ENCODE measurements around the gene NAP1L4. TPM values are rescaled to one million over a fixed set of nuclear protein-coding genes. Genes with fewer than 3 reads are reported as not detected.
A peak's percentile ranks its signal among the peaks of the same experiment; 100 is the strongest.
"Not testable (repeated sequence)": the region's sequence is repeated elsewhere in the genome, so short reads cannot be mapped to it uniquely, and the experiment has no call there.

The NAP1L4 gene
- total RNA-seq, 1 experiment from 2014 or later: 214 TPM

DNA sequence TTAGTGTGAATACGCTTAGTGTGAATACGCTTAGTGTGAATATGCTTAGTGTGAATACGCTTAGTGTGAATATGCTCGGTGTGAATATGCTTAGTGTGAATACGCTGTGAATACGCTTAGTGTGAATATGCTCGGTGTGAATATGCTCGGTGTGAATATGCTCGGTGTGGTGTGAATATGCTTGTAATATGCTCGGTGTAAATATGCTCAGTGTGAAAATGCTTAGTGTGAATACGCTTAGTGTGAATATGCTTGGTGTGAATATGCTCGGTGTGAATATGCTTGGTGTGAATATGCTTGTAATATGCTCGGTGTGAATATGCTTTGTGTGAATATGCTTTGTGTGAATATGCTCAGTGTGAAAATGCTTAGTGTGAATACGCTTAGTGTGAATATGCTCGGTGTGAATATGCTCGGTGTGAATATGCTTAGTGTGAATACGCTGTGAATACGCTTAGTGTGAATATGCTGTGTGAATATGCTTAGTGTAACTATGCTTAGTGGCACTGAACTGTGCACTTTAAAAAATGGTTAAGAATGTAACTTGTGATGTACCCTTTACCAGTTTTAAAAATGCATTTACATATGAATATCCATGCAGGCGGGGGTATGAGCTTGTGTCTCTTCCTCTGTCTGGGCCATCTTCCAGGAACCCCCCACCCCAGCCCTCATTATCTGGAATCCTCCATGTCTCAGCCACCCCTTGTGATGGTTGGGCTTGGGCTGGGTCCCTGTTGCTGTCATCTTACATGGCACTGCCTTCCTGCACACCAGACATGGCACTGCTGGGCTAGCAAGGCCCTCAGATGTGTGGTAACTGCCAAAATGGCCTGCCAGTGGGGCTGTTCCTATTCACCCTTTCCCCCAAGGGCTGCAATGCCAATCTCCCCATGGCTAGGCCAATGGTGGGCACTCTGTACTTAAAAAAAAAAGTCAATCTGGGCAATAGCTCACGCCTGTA is 53.4 kb downstream of the NAP1L4 start:
- peaks cover 23% of the 10 kb centered on the region for H3K4me1 ChIP-seq (replicated peaks)
- H3K27ac ChIP-seq; H3K27me3 ChIP-seq (replicated peaks); DNase-seq (ENCODE audit: low read depth in 1 of 2, low spot score in 2 of 2); H3K4me3 ChIP-seq: not testable (repeated sequence)
- peaks cover 36% of the 10 kb centered on the region for H3K36me3 ChIP-seq
- peaks cover 17% of the 10 kb centered on the region for H3K9me3 ChIP-seq (replicated peaks)

DNA sequence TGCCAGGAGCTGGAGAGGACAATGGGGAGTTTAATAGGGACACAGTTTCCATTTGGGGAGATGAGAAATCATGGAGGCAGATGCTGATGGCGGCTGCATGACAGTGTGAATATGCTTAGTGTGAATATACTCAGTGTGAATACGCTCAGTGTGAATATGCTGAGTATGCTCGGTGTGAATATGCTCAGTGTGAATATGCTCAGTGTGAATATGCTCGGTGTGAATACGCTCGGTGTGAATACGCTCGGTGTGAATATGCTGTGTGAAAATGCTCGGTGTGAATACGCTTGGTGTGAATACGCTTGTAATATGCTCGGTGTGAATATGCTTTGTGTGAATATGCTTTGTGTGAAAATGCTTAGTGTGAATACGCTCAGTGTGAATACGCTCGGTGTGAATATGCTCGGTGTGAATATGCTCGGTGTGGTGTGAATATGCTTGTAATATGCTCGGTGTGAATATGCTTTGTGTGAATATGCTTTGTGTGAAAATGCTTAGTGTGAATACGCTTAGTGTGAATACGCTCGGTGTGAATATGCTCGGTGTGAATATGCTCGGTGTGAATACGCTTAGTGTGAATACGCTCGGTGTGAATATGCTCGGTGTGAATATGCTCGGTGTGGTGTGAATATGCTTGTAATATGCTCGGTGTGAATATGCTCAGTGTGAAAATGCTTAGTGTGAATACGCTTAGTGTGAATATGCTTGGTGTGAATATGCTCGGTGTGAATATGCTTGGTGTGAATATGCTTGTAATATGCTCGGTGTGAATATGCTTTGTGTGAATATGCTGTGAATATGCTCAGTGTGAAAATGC is 54.3 kb downstream of the NAP1L4 start:
- not testable (repeated sequence) for H3K27me3 ChIP-seq (replicated peaks); H3K4me3 ChIP-seq; H3K27ac ChIP-seq; DNase-seq (ENCODE audit: low read depth in 1 of 2, low spot score in 2 of 2)
- Histone ChIP-seq H3K9me3 (replicated peaks) (peaks cover 17% of the 10 kb centered on the region), H3K4me1 (replicated peaks) (peaks cover 32% of the 10 kb centered on the region), H3K36me3 (peaks cover 27% of the 10 kb centered on the region)

DNA sequence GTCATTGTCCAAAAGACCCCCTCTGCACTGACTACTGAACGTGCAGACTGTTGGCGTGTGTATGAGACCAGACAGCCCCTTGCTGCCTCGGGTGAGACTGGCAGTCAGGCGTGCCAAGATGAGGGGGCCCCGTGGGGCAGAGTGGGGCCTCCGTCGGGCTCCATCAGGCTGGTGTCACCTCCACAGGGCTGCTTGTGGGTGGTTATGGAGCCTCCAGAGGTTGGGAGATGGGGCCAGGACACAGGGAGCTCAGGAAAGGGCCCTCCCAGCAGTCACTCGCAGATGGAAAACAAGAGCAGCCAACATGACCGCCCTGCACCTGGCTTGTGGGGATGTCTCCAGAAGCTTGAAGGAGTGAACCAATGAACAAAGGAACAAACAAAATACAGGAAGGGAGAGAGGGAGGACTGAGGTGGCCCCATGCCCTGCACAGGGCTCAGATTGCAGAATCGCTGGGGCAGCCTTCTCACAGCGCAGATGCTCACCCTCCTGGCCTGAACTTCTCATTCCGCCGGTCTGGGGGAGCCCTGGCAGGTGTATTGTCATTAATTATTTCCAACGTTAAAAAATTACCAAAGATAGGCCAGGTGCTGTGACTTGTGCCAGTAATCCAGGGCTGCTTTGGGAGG is 57.4 kb downstream of the NAP1L4 start:
- H3K9me3 ChIP-seq (replicated peaks): peaks cover 12% of the 10 kb centered on the region
- peaks cover 8% of the 10 kb centered on the region for H3K36me3 ChIP-seq
- H3K27ac ChIP-seq: no peak overlapping the region
- H3K4me1 ChIP-seq (replicated peaks): peaks cover 30% of the 10 kb centered on the region
- no peak for DNase-seq (ENCODE audit: low read depth in 1 of 2, low spot score in 2 of 2)
- no peak overlapping the region for H3K4me3 ChIP-seq
- H3K27me3 ChIP-seq (replicated peaks): no peaks in the 10 kb centered on the region

DNA sequence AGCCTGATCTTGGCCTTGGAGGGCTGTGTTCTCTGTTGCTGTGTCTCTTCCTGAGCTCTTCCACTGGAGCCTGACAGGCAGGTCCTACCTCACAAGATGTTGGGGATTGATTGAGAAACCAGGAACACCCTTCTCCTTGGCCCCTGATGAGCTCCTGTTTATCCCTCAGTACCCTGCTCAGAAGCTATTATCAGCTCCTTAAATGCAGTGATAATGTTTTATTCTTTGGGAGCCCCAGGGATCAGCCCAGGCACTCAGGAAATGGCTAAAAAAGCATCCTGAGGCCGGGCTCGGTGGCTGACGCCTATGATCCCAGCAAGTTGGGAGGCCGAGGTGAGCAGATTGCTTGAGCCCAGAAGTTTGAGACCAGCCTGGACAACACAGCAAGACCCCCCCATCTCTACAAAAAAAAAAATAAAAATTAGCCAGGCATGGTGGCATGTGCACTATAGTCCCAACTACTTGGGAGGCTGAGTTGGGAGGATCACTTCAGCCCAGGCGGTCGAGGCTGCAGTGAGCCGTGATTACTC is 58.0 kb downstream of the NAP1L4 start:
- no peak overlapping the region for H3K27ac ChIP-seq
- peaks cover 3% of the 10 kb centered on the region; the same call in 1 of the 2 replicates for H3K36me3 ChIP-seq
- DNase-seq (ENCODE audit: low read depth in 1 of 2, low spot score in 2 of 2): no peak
- no peak overlapping the region for H3K4me3 ChIP-seq
- H3K4me1 ChIP-seq (replicated peaks): peaks cover 35% of the 10 kb centered on the region
- H3K9me3 ChIP-seq (replicated peaks): peaks cover 5% of the 10 kb centered on the region
- H3K27me3 ChIP-seq (replicated peaks): no peaks in the 10 kb centered on the region

- no peak overlapping the region for H3K4me3 ChIP-seq
- H3K27ac ChIP-seq: peak overlapping the region; percentile 70
- H3K27me3 ChIP-seq (replicated peaks): no peaks in the 10 kb centered on the region
- H3K9me3 ChIP-seq (replicated peaks): peaks cover 2% of the 10 kb centered on the region; the same call in 1 of the 2 replicates
- H3K36me3 ChIP-seq: peaks cover 6% of the 10 kb centered on the region
- H3K4me1 ChIP-seq (replicated peaks): peaks cover 40% of the 10 kb centered on the region
- DNase-seq (ENCODE audit: low read depth in 1 of 2, low spot score in 2 of 2): peak; percentile 82 to 94
These were observed 58.6 kb downstream of the NAP1L4 start for GRCh38 chr11:2933375-2934020.

DNA sequence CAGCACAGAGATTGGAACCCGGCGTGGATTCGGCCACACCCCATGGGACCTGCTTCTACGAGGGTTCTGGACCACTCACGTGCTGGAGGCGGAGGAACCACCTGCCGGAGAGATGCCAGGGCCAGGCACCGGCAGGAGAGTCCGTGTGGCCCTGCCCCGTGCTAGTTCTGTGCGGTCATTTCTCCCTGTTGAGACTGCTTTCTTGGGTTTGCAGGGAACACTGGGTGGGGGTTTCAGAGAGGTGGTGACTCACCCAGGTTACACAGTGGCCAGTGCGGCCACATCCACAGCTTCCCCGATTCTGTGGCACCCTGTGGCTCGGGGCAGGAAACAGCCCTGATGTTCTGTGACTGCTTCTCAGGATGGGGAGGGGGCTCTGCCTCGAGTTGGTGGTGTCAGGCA is 59.3 kb downstream of the NAP1L4 start:
- H3K9me3 ChIP-seq (replicated peaks): peaks cover 2% of the 10 kb centered on the region; the same call in 1 of the 2 replicates
- H3K27ac ChIP-seq: peak overlapping the region; percentile 70
- DNase-seq (ENCODE audit: low read depth in 1 of 2, low spot score in 2 of 2): peak; percentile 73 to 84
- H3K4me1 ChIP-seq (replicated peaks): peaks cover 47% of the 10 kb centered on the region
- no peak overlapping the region for H3K4me3 ChIP-seq
- peaks cover 9% of the 10 kb centered on the region for H3K36me3 ChIP-seq
- no peaks in the 10 kb centered on the region for H3K27me3 ChIP-seq (replicated peaks)

GRCh38 chr11:2931771-2932738 is 60.1 kb downstream of the NAP1L4 start:
- Histone ChIP-seq H3K4me3 (no peak overlapping the region), H3K36me3 (peaks cover 15% of the 10 kb centered on the region), H3K27ac (peak overlapping the region; percentile 70; the same call in 1 of the 2 replicates), H3K9me3 (replicated peaks) (no peaks in the 10 kb centered on the region; the same call in 1 of the 2 replicates), H3K27me3 (replicated peaks) (no peaks in the 10 kb centered on the region), H3K4me1 (replicated peaks) (peaks cover 55% of the 10 kb centered on the region)
- no peak for DNase-seq (ENCODE audit: low read depth in 1 of 2, low spot score in 2 of 2)

DNA sequence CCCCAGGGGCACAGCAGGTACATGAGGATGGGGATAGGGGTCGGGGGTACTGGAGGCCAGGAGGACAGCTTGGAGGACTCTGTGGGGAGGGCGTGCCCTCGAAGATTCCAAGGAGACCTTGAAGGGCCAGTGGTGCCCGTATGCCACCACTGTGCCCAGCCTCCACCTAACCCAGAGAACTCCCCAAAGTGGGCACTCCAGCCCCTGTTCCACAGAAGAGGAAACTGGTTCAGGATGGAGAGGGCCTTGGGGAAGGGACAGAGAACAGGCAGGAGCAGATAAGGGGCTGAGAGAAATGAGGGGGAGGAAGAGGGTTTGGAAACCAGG is 60.7 kb downstream of the NAP1L4 start:
- Histone ChIP-seq H3K4me1 (replicated peaks) (peaks cover 55% of the 10 kb centered on the region), H3K36me3 (peaks cover 15% of the 10 kb centered on the region), H3K9me3 (replicated peaks) (no peaks in the 10 kb centered on the region), H3K27ac (no peak overlapping the region), H3K4me3 (no peak overlapping the region), H3K27me3 (replicated peaks) (no peaks in the 10 kb centered on the region)
- DNase-seq (ENCODE audit: low read depth in 1 of 2, low spot score in 2 of 2): no peak

- peaks cover 55% of the 10 kb centered on the region for H3K4me1 ChIP-seq (replicated peaks)
- peak overlapping the region; percentile 58 for H3K4me3 ChIP-seq
- H3K27me3 ChIP-seq (replicated peaks): no peaks in the 10 kb centered on the region
- H3K36me3 ChIP-seq: peaks cover 15% of the 10 kb centered on the region
- H3K9me3 ChIP-seq (replicated peaks): no peaks in the 10 kb centered on the region
- DNase-seq (ENCODE audit: low read depth in 1 of 2, low spot score in 2 of 2): no peak
- peak overlapping the region; percentile 72 for H3K27ac ChIP-seq
These were observed 61.3 kb downstream of the NAP1L4 start for GRCh38 chr11:2930704-2931419.

GRCh38 chr11:2929950-2930703 is 62.0 kb downstream of the NAP1L4 start:
- peaks cover 15% of the 10 kb centered on the region for H3K36me3 ChIP-seq

DNA sequence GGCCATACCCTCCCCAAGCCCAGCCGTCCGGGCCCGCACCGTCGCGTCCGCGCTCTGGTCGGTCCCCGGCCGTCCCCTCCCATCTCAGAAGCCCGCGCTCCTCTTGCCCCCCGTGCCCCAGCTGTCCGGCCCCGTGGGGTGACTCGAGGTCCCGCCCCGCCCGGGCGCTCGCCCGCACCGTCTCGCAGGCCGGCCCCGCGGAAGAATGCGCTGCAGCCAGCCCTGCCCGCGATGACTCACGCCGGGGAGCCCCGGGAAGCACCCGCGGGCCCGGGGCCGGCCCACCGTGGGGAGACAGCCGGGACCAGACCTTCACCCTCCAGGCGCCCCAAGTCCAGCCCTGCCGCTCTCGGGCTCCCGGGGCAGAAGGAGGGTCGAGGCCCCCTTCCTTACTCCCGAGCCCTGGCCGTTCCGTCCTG is 62.6 kb downstream of the NAP1L4 start:
- Histone ChIP-seq H3K27ac (peak overlapping the region; percentile 72), H3K4me3 (peak overlapping the region; percentile 58), H3K36me3 (peaks cover 15% of the 10 kb centered on the region), H3K27me3 (replicated peaks) (no peaks in the 10 kb centered on the region), H3K4me1 (replicated peaks) (peaks cover 55% of the 10 kb centered on the region), H3K9me3 (replicated peaks) (no peaks in the 10 kb centered on the region)
- DNase-seq (ENCODE audit: low read depth in 1 of 2, low spot score in 2 of 2): peak; percentile 88 to 92

More at GRCh38 chr11:2929950-2930703, 62.0 kb downstream of the NAP1L4 start:
- Histone ChIP-seq H3K27ac (peak overlapping the region; percentile 72), H3K4me1 (replicated peaks) (peaks cover 55% of the 10 kb centered on the region), H3K27me3 (replicated peaks) (no peaks in the 10 kb centered on the region), H3K9me3 (replicated peaks) (no peaks in the 10 kb centered on the region), H3K4me3 (peak overlapping the region; percentile 58)
- DNase-seq (ENCODE audit: low read depth in 1 of 2, low spot score in 2 of 2): peak; percentile 82 to 90

All from SJSA1 (cell line).